HL-60 (cell line): ENCODE data around the gene ANKS1B.

Experiments
- CTCF ChIP-seq: IDR thresholded peaks from one replicate; pipeline ENCODE4 v1.5.1; 2011; ENCODE audit warnings: low read length, control low read depth, inconsistent platforms; ENCODE audit not compliant: insufficient read depth
- GABPA ChIP-seq: IDR thresholded peaks from 2 replicates; pipeline ENCODE4 v1.6.1; 2012; ENCODE audit warnings: low read depth
- POLR2AphosphoS5 ChIP-seq: IDR thresholded peaks from 2 replicates; pipeline ENCODE4 v1.6.1; 2012; ENCODE audit warnings: low read depth
- SPI1 ChIP-seq: IDR thresholded peaks from 2 replicates; pipeline ENCODE4 v1.6.1; 2012; ENCODE audit warnings: low read depth, mild to moderate bottlenecking, borderline replicate concordance

GRCh38 chr12:99154216-99154982, 830.3 kb downstream of the ANKS1B start:
- TF ChIP-seq CTCF (no peak), SPI1 (no peak), POLR2AphosphoS5 (no peak), GABPA (no peak)
